Hypothalamus (tissue), 51 donors: ENCODE measurements around the gene TGFBI.
A peak's percentile ranks its signal among the peaks of the same experiment; 100 is the strongest.

Source experiments
- DNase-seq, 51 donors: peaks; one replicate each; lab custom pipeline; 2025; lab: John Stamatoyannopoulos, UW

TGFBI gene

DNA sequence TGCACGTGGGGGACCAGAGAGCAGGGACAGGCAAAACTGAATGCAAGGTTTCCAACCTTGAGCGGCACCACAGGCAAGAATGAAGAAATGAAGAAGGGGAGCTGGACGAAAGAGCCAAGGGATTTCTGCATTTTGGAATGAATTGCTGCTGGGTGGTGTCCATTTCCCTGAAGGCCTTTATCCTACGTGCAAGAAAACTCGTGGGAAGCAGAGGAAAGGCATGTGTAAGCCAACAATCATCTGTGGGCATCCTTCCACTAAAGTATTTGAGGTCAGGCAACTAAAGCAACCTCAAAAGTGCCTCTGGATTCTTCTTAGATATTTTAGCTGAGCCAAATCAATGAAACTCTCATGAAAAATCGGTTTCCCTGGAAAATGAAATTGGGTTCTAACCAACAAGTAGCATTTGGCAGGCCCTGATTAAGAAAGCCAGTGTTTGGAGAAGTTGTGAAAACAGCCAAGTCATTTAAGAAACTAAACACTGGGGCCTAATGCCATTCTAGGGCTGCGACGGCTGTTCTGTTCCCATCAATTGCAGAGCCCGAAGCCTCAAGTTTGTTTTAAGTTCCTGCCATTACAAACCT, 4.7 kb upstream of the TGFBI start:
- peak in 4 of 51 donors; percentile 14 to 30 (median 26) for DNase-seq

DNA sequence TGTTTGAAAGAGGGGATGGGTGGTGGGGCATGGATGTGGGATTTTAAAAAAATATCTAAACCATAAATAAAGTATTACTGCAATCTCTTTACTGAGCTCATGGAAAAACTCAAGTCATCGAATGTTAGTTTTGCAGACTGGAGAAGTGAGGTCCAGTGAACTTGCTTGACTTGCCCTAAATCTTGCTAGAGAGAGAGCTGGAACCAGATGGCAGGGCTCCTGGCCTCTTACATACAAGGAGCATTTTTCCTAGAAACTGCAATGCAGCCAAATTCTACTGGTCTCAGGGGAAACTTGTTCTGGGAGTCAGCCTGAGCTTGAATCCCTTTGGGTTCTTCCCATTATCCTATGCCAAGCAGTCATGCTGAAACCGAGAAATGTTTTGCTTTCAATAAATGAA, 2.9 kb upstream of the TGFBI start:
- peak in 3 of 51 donors; percentile 10 to 29 (median 11) for DNase-seq

DNA sequence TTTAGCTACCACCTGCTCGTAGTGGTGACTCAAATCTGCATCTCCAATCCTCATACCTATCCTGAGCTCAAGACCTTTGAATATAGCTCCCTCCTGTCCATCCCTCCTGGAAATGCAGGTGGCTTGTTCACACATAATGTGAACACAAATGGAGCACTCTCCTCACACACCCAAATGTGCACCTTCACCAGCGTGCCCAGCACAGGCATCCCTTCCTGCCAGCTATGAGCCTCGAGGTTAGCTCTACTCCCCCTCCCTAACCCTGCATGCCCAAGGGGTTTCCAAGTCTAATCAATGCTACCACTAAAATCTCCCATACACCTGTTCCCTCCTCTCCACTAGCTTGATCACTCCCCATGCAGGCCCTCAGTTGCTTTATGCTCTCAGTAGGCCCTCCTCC, 2.2 kb upstream of the TGFBI start:
- DNase-seq = no peak

DNA sequence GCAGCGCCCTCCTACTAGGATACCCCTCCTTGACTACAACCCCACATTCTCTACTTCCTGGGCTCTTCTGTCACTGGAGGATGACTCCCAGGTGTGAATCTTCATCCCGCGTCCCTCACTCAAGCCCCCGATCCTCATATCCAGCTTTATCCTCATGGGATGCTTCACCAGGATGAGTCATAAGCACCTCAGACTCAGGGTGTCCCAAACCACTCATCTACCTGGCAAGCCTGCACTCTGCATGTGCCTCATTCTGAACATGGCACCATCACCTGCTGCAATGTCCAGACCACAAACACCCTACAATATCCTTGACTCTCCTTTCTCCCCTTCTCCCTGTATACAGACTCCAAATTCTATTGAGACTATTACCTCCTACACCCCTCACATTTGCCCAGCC, 1.5 kb upstream of the TGFBI start:
- no peak for DNase-seq

DNA sequence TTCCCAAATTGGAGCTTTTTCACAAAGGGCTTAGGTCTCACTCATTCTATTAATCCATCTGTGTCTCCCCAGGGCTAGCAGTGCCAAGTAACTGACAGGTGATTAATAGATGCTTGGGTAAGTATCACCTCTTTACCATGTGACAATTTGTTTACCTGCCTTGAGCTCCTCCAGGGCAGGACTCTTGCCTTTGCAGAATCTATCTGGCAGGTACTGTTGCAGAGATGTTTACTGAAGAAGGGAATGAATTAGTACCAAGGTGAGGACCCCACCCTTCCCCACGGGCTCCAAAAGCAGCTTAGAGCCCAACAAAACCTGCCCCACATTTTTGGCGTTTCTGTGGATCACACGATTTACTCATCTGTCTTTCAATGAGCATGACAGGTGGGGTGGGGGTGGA, 698 bp upstream of the TGFBI start:
- DNase-seq = no peak

DNA sequence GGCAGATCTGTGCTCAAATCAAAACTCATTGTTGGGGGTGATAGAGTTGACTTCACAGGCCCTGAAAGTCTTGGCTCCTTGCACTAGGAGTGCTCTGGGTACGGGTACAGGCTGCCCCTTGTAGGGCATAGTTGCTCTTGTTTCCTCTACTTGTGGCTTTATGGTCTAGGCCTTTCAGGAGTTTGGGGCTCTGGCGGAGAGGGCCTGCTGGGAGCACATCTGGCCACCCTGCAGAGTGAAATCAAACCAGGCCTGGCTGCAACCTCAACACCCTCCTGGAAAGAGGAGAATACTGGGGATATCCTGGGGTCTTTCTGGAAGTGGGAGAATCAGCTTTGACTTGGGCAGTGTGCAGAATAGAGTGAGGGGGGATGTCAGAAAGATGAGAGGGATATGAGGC, 1.5 kb downstream of the TGFBI start:
- no peak for DNase-seq

DNA sequence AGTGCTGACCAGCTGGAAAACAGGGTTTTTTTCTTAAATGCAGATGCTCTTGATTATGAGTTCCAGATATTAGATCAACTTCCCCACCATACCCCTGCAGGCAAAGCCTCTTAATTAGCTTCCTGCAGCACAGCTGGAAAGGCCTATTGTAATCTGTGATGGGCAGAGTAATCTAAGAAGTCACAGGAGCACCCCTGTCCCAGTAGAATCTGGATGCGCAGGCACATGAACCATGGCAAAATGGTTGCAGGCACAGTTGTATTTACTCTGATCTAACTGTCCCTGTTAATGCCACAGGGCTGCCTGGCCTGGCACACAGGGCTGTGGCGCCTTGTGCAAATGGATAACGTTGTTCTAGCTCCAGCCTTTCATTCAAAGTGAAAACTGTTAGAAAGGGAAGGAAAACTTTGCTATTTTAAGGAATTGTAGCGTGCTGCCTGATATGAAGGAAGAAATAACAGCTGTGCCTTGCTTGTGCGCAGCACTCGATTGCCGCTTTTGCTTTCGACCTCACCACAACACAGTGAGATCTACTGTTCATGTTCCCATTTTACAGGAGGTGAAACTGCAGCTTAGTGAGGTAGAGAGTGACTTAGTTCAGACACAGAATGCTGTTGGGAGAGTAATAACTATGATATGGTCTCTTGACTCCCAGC, 2.3 kb downstream of the TGFBI start:
- no peak for DNase-seq

DNA sequence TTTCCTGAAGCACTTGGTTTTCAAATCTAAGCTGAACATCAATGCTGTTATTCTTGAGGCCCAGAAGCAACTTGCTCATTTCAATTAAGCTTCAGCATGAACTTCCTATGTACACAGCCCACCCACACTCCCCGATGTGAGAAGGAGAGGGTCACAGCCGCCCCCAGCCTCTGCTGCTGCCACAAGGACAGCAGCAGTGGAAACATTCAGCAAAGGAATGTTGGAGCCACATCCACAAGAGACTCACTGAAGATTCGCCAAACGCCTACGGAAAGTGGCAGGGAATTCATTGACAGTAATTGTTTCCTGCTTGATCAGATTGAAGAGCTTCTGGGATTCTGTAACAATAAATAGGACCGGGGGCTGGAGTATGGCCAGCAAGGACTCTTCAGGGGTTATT, 2.9 kb downstream of the TGFBI start:
- DNase-seq = no peak

DNA sequence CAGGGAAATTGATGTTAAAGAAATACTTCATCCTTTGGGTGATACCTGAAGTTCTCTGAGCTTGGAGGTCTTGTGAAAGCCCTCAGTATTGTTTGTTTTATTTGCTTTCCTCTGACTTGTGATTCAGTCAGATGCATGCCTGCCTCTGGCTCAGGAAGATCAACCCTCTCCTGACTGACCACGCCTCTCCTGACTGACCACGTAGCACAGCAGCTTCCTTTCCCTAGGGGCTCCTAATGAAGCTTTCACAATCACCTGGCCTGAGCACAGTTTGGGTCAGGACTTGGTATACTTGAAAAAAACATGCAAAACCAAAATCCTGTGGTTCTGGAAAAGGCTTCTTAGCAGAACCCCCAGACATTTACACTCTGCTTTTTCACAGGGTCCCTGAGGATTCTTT, 3.8 kb downstream of the TGFBI start:
- no peak for DNase-seq

DNA sequence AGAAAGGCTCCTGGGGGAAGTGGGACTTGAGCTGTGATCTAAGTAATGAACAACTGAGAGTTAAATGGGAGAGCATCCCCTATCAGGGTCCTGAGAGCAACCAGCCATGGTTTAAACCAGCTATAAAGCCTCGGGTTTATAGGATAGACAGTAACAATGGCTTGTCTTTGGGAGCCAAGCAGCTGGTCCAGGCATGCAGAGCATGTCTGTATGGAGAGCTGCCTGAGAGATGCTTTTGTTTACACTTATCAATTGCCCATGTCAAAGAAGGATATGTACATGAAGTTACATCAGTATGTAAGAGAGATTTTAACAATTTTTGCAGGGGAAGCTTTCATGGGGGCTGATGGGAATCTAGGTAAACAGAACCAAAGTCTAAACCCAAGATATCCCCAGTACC, 4.4 kb downstream of the TGFBI start:
- no peak for DNase-seq

DNA sequence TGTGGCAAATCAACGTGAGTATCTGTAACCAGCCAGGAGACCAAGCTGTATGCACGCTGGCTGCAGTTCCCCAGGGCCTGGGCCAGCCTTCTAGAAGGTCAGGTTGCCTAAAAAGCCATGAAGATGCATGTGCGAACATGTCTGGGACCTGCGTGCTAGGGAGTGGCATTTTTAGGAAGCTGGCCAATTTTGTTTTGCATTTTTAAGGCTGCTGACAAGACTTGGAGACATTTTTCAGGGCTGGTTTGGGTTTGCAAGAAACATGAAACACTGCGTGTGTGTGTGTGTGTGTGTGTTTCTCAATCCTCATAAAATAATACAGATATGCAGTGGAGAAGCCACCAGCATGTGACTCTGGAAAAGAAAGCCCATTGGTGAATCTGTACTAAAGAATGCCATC, 5.1 kb downstream of the TGFBI start:
- DNase-seq = no peak

DNA sequence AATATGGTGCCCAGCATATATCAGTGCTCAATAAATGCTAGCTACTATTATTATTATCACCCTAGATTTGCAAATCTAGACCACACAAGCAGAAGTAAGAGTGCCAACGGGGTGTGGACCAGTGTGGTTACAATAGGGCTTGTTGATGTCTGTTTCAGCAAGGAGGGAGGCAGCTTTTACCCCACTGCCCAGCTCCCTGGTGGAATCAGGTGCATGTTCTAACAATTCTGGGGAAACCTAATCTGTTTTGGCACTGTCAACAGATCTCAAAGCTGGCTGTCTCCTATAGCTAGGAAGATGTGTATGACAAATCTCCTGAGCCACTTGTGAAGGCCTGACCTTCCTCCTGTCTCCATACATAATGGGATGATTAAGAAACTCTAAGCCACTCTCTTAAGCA, 5.7 kb downstream of the TGFBI start:
- no peak for DNase-seq

DNA sequence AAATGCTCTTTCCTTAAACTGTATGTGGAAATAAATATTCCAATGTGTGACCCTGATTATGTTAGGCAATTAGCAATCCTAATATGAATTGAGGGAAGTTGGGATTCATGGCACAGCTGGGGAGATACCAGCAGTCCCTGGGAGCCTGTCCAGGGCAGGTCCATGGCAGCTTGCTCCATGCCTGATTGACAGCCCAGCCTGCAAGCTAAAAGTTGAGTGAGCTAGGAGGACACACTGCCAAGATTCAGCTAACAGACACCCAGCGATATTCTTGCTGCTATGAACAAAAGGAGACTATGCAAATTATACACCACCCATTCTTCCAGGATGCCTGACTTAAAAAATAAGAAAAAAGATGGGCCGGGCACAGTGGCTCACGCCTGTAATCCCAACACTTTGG, 6.2 kb downstream of the TGFBI start:
- DNase-seq = no peak

DNA sequence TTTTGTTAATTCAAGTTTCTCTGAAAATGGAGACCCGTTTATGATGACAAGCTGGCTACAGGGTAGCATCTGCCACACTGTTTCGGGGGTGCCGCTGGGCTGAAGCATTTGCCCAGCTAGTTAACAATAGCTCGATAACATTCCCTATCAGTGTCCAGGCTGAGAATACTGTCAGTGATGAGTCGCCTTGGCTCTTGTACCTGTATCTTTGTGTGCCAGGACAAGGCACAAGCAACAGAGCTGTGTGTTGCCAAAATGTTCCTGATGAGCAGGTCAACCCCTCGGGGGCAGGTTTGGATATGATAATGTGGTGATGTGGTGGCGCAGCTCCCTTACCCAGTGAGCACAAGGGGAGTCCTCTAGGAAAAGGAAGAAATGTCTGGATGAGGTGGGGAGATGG, 7.0 kb downstream of the TGFBI start:
- no peak for DNase-seq

DNA sequence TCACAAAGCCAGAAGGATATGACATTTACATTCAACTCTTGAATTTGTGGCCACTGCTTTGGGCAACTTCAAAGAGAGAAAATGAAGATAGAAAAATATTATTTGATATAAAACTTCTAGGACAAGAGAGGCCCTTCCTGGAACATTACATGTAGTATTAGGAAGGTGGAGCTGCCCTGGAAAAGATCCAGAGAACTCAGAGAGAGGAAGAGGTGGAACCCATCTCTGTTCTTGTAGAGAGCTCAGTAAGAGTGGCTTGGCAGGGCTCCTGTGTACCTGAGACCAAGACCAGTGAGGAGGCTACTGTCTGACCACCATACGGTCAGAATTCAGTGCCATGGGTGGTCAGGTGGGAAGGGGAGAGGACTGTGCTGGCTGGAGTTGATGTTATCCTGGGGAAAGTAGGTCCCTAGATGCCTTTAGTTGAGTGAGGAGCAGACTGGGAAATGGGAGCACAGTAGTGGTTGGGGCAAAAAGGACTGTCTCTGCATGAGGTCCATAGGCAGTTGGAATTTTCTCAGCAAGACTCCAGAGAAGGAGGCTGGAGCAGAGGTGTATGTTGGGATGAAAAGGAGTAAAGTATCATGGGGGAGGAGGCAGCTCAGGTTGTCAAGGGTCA, 7.6 kb downstream of the TGFBI start:
- DNase-seq = no peak

DNA sequence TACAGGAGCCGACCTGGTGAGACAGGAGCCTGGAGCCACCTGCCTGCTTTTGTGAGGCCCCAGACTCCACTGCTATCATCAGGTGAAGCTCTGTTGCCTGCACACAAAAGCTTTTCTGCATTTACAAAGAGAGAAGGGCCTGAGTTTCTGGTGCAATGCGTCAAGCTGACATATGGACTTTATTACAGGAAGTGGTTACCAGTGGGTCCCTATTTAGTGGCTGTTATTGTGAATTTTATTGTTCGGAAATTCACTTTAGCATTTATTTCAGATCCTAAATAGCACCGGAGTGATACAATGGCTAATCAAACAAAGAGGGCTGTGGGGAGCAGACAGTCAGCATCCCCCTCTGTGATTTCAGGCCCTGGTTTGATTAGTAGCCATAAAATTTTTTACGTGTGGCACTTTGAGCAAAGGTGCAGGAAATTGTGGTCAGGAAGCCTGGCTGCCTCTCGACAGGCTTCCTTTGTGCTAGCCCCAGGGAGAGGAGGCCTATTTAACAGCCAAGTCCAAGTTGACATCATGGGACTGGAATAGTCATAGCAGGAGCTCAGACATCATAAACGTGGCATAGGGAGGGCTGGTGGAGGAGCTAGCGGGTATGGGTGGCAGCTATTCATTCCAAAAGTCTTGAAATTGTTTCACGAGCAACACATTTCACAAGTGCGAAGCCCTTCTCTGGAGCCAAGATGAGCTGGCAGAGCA, 8.4 kb downstream of the TGFBI start:
- DNase-seq = peak in 2 of 51 donors; percentile 10 to 18

DNA sequence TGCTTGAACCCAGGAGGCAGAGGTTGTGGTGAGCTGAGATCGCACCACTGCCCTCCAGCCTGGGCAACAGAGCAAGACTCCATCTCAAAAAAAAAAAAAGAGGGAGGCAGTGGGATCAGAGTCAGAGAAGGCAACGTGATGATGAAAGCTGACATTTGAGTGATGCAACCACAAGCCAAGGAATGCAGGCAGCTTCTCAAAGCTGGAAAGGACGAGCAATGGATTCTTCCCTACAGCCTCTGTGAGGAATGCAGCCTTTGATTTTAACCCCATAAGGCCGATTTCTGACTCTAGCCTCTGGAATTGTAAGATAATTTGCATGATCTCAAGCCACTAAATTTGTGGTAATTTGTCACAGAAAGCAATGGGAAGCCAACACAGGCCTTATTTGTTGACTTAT, 9.8 kb downstream of the TGFBI start:
- no peak for DNase-seq

DNA sequence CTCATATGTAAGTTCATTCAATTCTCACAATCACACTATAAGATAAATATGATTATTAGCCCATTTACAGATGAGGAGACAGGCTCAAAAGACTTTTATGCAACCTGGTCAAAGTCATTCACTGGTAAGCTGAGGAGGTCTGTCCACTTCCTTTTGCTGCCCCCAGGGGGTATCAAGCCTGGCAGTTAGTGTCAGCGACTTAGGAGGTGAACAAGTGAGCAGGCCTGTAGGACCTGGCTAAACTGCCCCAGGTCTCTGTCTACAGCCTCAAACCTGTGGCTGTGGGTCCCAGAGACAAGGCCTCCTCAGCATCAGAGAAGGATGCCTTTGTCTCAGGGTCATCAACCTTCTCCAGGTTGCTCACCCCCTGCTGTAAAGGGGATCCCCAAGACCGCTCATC, 10.4 kb downstream of the TGFBI start:
- DNase-seq = no peak

DNA sequence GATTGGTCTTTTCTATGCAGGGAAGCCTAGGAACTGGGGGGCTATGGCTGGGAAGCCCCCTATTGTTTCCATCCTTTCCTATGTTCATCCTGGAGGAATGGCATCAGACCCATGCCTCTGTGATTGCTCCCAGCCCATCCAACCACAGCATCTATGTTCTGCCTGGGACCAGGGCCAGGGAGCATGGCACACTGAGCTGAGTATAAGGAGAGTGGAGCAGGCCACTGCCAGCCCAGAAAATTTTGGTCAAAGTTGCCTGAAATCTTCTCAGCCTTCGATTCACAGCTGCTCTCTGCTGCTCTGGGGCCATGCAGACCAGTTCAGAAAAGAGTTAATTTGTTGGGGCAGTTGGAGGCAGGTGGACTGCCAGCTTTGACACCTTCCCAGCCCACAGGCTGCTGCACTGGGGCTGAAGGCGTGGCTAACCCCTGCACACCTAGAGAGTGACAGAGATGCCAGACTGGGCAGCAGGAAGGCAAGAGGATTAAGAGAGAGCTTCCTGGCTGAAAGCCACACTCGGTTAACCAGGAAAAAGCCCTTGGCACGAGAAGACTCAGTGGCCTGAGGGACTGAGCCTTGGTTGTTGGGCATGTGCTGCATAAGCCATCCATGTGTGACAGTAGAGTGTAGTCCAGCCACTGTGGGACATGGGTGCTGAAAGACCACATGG, 12.1 kb downstream of the TGFBI start:
- no peak for DNase-seq

DNA sequence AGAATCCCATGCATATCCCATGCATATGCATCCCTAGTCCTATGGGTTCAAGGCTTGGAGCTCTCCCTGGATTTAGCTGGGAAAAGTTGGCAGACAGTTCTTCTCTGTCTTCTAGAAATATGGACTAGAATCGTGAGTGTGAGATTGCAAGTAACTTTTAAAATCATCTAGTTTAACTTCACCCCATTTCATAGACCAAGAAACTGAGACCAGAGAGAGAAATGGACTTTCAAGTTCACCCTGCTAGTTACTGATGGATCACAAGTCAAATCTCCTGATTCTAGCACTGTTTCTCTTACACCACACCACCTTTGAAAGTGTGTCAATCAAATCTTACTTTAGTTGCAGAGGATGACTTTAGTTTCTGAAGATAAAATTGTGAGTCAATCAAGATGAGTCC, 13.4 kb downstream of the TGFBI start:
- DNase-seq = no peak

DNA sequence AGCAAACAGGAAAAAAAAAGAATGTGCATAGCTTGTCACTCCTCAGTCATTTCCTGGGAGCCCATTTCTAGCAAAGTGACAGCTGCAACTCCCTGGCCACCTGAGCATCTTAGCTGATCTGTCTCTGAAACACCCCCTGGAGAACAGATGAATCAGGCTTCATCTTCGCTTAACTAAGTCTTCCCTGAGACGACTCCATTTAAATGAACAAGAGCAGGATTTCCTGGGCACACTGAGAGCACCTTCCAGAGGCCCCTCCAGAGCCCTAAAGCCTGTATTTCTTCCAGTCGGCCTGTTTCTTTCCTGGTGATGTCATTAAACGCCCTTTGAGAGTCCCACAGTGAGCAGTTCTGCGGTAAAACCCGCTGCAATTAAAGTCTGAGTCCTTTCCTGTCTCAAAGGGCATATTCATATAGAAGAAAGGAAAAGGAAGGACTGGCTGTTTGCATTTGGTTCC, 13.9 kb downstream of the TGFBI start:
- no peak for DNase-seq
